B cell (primary cell): ENCODE data around the gene PMF1. TPM values are rescaled to one million over a fixed set of nuclear protein-coding genes. Genes with fewer than 3 reads are reported as not detected.

ENCODE experiments used
- ATAC-seq: fragments of 200-7000 bp; cut with Tn5 transposase; one replicate; pipeline ENCODE4 v1.10.0; 2021; ENCODE audit warnings: low read depth, mild to moderate bottlenecking, moderate number of reproducible peaks, moderate library complexity
- CTCF ChIA-PET: fragments of 350-600 bp; sonication (Branson Sonifier 250); formaldehyde crosslinking; loops from one replicate; lab custom pipeline; 2021; ENCODE audit warnings: antibody characterized with exemption, inconsistent platforms; lab: Charles Lee
- POLR2A ChIA-PET: fragments of 350-600 bp; sonication (Branson Sonifier 250); formaldehyde crosslinking; loops from one replicate; lab custom pipeline; 2021; ENCODE audit warnings: antibody characterized with exemption; lab: Charles Lee
- DNase-seq: peaks from one replicate; pipeline ENCODE4 v3.0.0; 2013
- H2AFZ ChIP-seq: 2 replicates; pipeline ENCODE4 v1.6.1; 2012; ENCODE audit warnings: mild to moderate bottlenecking, low read depth, low read length; ENCODE audit not compliant: insufficient read depth, poor library complexity, severe bottlenecking
- H3K27ac ChIP-seq, 2 donors: 1 replicate in 1 of 2; 2 replicates in 1 of 2; pipeline ENCODE4 v1.5.1; 2012 to 2013; ENCODE audit warnings: low read length in 2 of 2, mild to moderate bottlenecking in 2 of 2, moderate library complexity in 1 of 2
- H3K27me3 ChIP-seq, 4 experiments: fragments of 200-600 bp in 1 of 4; sonication (generic) in 1 of 4; replicated peaks in 1 of 4; 1 replicate in 2 of 4; 2 replicates in 2 of 4; pipeline versions ENCODE4 v1.6.1 to v1.7.0; 2013 to 2016; ENCODE audit warnings: low read length in 3 of 4, mild to moderate bottlenecking in 2 of 4, mixed read lengths in 1 of 4, moderate library complexity in 1 of 4; ENCODE audit not compliant: insufficient read depth in 4 of 4, control insufficient read depth in 3 of 4; ENCODE audit errors: control extremely low read depth in 1 of 4
- H3K36me3 ChIP-seq, 2 experiments: replicated peaks in 1 of 2; 1 replicate in 1 of 2; 2 replicates in 1 of 2; pipeline versions ENCODE4 v1.6.1 to v1.7.1; 2013; ENCODE audit warnings: low read length in 1 of 2; ENCODE audit not compliant: insufficient read depth in 2 of 2, control insufficient read depth in 1 of 2; ENCODE audit errors: control extremely low read depth in 1 of 2, extremely low read depth in 1 of 2
- H3K4me1 ChIP-seq, 2 donors: fragments of 200-600 bp in 1 of 2; sonication (generic) in 1 of 2; 1 replicate in 1 of 2; 2 replicates in 1 of 2; pipeline versions ENCODE4 v1.5.1 to v1.6.1; 2013 to 2017; ENCODE audit warnings: low read length in 2 of 2; ENCODE audit not compliant: control insufficient read depth in 2 of 2, insufficient read depth in 2 of 2
- H3K4me2 ChIP-seq: replicated peaks from 2 replicates; pipeline ENCODE3; 2012; ENCODE audit warnings: mild to moderate bottlenecking, low read depth, low read length; ENCODE audit not compliant: poor library complexity, severe bottlenecking
- H3K4me3 ChIP-seq, 5 experiments: fragments of 200-600 bp in 1 of 5; sonication (generic) in 1 of 5; 1 replicate in 3 of 5; 2 replicates in 2 of 5; pipeline versions ENCODE4 v1.5.1 to v1.7.0; 2011 to 2016; ENCODE audit warnings: low read length in 4 of 5, mild to moderate bottlenecking in 4 of 5, low read depth in 2 of 5, control low read depth in 1 of 5, moderate library complexity in 1 of 5; ENCODE audit not compliant: insufficient read depth in 1 of 5; ENCODE audit errors: control extremely low read depth in 1 of 5, extremely low read depth in 1 of 5
- H3K79me2 ChIP-seq: fragments of 200-600 bp; sonication (generic); one replicate; pipeline ENCODE4 v1.6.0; 2016; ENCODE audit warnings: low read length; ENCODE audit not compliant: control insufficient read depth, insufficient read depth
- H3K9ac ChIP-seq: fragments of 200-600 bp; sonication (generic); 2 replicates; pipeline ENCODE4 v1.6.1; 2017; ENCODE audit warnings: mild to moderate bottlenecking, low read length, moderate library complexity
- H3K9me3 ChIP-seq, 3 donors: one replicate each; pipeline versions ENCODE4 v1.6.1 to v1.7.1; 2013; ENCODE audit warnings: low read length in 2 of 3; ENCODE audit not compliant: control insufficient read depth in 2 of 3, insufficient read depth in 1 of 3; ENCODE audit errors: control extremely low read depth in 1 of 3
- H4K20me1 ChIP-seq: 2 replicates; pipeline ENCODE4 v1.6.0; 2012; ENCODE audit warnings: mild to moderate bottlenecking, low read length; ENCODE audit not compliant: insufficient read depth, control insufficient read depth, poor library complexity, severe bottlenecking
- H3K27ac Mint-ChIP-seq: one replicate; pipeline ENCODE4 v1.8.0; 2021; ENCODE audit warnings: mixed read lengths
- H3K27me3 Mint-ChIP-seq: one replicate; pipeline ENCODE4 v1.8.0; 2021; ENCODE audit warnings: mixed read lengths
- H3K4me1 Mint-ChIP-seq: one replicate; pipeline ENCODE4 v1.8.0; 2021; ENCODE audit warnings: mixed read lengths
- H3K4me3 Mint-ChIP-seq: one replicate; pipeline ENCODE4 v1.8.0; 2021; ENCODE audit warnings: mixed read lengths
- H3K9me3 Mint-ChIP-seq: one replicate; pipeline ENCODE4 v1.8.0; 2022; ENCODE audit warnings: mixed read lengths; ENCODE audit not compliant: insufficient read depth
- CTCF ChIP-seq: fragments of 200-600 bp; IDR thresholded peaks from one replicate; pipeline ENCODE4 v1.8.0; 2022; ENCODE audit warnings: antibody characterized with exemption, mild to moderate bottlenecking
- EZH2 ChIP-seq: IDR thresholded peaks from 2 replicates; pipeline ENCODE4 v1.6.1; 2012; ENCODE audit warnings: borderline replicate concordance, low read depth, mild to moderate bottlenecking, moderate library complexity, low read length; ENCODE audit not compliant: insufficient read depth, poor library complexity, severe bottlenecking
- WGBS: methylation state at CpG from one replicate; pipeline ENCODE4 v1.1.5; 2013; ENCODE audit warnings: missing lambda C conversion rate; ENCODE audit not compliant: insufficient coverage; 5-methylcytosine and 5-hydroxymethylcytosine counted together
- intact Hi-C: fragments of 100-400 bp; cut with micrococcal nuclease; formaldehyde crosslinking; loops from one replicate; pipeline ENCODE4 v1.10.0; 2022
- polyA plus RNA-seq: library from polyadenylated mRNA; depleted of rRNA; stranded (reverse); fragments of >200 nt; gene quantifications from 2 replicates; pipeline ENCODE4 v1.2.3, GENCODE V29; 2012
- small RNA-seq: library from RNA; depleted of rRNA; stranded (forward); fragments of <200 nt; gene quantifications from one replicate; pipeline ENCODE3, GENCODE V24; 2012; ENCODE audit warnings: low replicate concordance, low read depth; ENCODE audit not compliant: insufficient read length
- total RNA-seq, 2 donors: library from RNA; stranded (reverse); fragments of 120-200 nt in 1 of 2; gene quantifications; 1 replicate in 1 of 2; 2 replicates in 1 of 2; pipeline versions ENCODE4 v1.2.3 to v1.2.4, GENCODE V29; 2013 to 2022

PMF1 gene
- total and polyA plus RNA-seq, 2 donors (not counting 1 experiment from before 2014, with no cell fraction given), result 58.3 to 101 TPM

- Mint-ChIP-seq H3K9me3 (no peaks in the 10 kb centered on the region), H3K4me1 (peaks cover 29% of the 10 kb centered on the region), H3K4me3 (no peak overlapping the region), H3K27ac (no peak overlapping the region), H3K27me3 (no peaks in the 10 kb centered on the region)
- CTCF ChIA-PET, result interaction anchor here (0.6 kb wide), 1 partner anchor 694 kb away, joined by 3 read pairs; no protein-coding TSS in a partner anchor
- TF ChIP-seq EZH2 (no peak), CTCF (no peak)
- no peak for ATAC-seq
- Histone ChIP-seq H3K4me1 (peaks cover 19 to 27% of the 10 kb centered on the region in 2 donors), H3K9ac (no peak overlapping the region), H3K27ac (no peak overlapping the region), H4K20me1 (peaks cover 5% of the 10 kb centered on the region), H3K36me3 (peaks cover 0 to 10% of the 10 kb centered on the region in 2 experiments), H3K79me2 (peaks cover 34% of the 10 kb centered on the region), H2AFZ (no peak overlapping the region), H3K4me3 (no peak overlapping the region), H3K9me3 (no peaks in the 10 kb centered on the region), H3K27me3 (no peaks in the 10 kb centered on the region), H3K4me2 (no peak overlapping the region)
- POLR2A ChIA-PET, result interaction anchor here (0.5 kb wide), 1 partner anchor 1005 kb away, joined by 5 read pairs; no protein-coding TSS in a partner anchor
- DNase-seq, result no peak
- 100% methylated on average over 2 of the region's 8 CpGs for WGBS
- intact Hi-C loops, result no loop called here
Measured at GRCh38 chr1:156286061-156286460, 73.3 kb downstream of the PMF1 start.

Small RNAs within 50 kb of the gene (small RNA-seq; reads per million reads assigned to genes)
- not detected for gene RF00568

Other genes starting within 250 kb of the PMF1 start
- gene ARHGEF2, start 234.5 kb upstream of the PMF1 start, total RNA-seq, result 245 and 247 TPM in 2 replicates
- 241 and 269 TPM in 2 replicates for gene ARHGEF2, start 234.5 kb upstream of the PMF1 start, polyA plus RNA-seq
- 160 and 161 TPM in 2 replicates for gene SSR2, start 192.1 kb upstream of the PMF1 start, total RNA-seq
- gene SSR2, start 192.1 kb upstream of the PMF1 start, polyA plus RNA-seq, result 359 and 386 TPM in 2 replicates
- gene UBQLN4, start 159.2 kb upstream of the PMF1 start, total RNA-seq, result 35.1 and 39.0 TPM in 2 replicates
- gene UBQLN4, start 159.2 kb upstream of the PMF1 start, polyA plus RNA-seq, result 20.9 and 24.1 TPM in 2 replicates
- 31.5 and 37.8 TPM in 2 replicates for gene LAMTOR2, start 158.2 kb upstream of the PMF1 start, total RNA-seq
- gene LAMTOR2, start 158.2 kb upstream of the PMF1 start, polyA plus RNA-seq, result 27.9 and 55.9 TPM in 2 replicates
- gene RAB25, start 151.8 kb upstream of the PMF1 start, total RNA-seq, result 0.69 and 1.1 TPM in 2 replicates
- gene RAB25, start 151.8 kb upstream of the PMF1 start, polyA plus RNA-seq, result 0.81 and 2.2 TPM in 2 replicates
- gene MEX3A, start 130.5 kb upstream of the PMF1 start, total RNA-seq, result 0.73 and 1.1 TPM in 2 replicates
- 0.22 and 0.27 TPM in 2 replicates for gene MEX3A, start 130.5 kb upstream of the PMF1 start, polyA plus RNA-seq
- 28.7 and 32.3 TPM in 2 replicates for gene LMNA, start 98.3 kb upstream of the PMF1 start, total RNA-seq
- 19.4 and 53.1 TPM in 2 replicates for gene LMNA, start 98.3 kb upstream of the PMF1 start, polyA plus RNA-seq
- gene SEMA4A, start 59.4 kb upstream of the PMF1 start, total RNA-seq, result 6.4 and 9.2 TPM in 2 replicates
- 15.5 and 23.2 TPM in 2 replicates for gene SEMA4A, start 59.4 kb upstream of the PMF1 start, polyA plus RNA-seq
- gene SLC25A44, start 18.9 kb upstream of the PMF1 start, total RNA-seq, result 26.6 and 27.2 TPM in 2 replicates
- 14.9 and 21.9 TPM in 2 replicates for gene SLC25A44, start 18.9 kb upstream of the PMF1 start, polyA plus RNA-seq
- gene BGLAP, start 29.2 kb downstream of the PMF1 start, total RNA-seq, result 7.4 and 8.3 TPM in 2 replicates
- gene BGLAP, start 29.2 kb downstream of the PMF1 start, polyA plus RNA-seq, result 1.4 and 3.1 TPM in 2 replicates
- 1.4 and 1.8 TPM in 2 replicates for gene PAQR6, start 35.0 kb downstream of the PMF1 start, total RNA-seq
- 1.3 and 1.8 TPM in 2 replicates for gene PAQR6, start 35.0 kb downstream of the PMF1 start, polyA plus RNA-seq
- gene SMG5, start 69.8 kb downstream of the PMF1 start, total RNA-seq, result 74.0 and 77.0 TPM in 2 replicates
- gene SMG5, start 69.8 kb downstream of the PMF1 start, polyA plus RNA-seq, result 45.8 and 53.5 TPM in 2 replicates
- 9.9 and 11.5 TPM in 2 replicates for gene TMEM79, start 71.3 kb downstream of the PMF1 start, total RNA-seq
- 16.9 and 19.1 TPM in 2 replicates for gene TMEM79, start 71.3 kb downstream of the PMF1 start, polyA plus RNA-seq
- gene GLMP, start 82.7 kb downstream of the PMF1 start, total RNA-seq, result 21.2 and 21.3 TPM in 2 replicates
- 4.2 and 10.2 TPM in 2 replicates for gene GLMP, start 82.7 kb downstream of the PMF1 start, polyA plus RNA-seq
- gene VHLL, start 86.3 kb downstream of the PMF1 start, total RNA-seq, result 0.49 TPM in 1 of 2 replicates, not detected in the other
- 0.36 and 0.45 TPM in 2 replicates for gene VHLL, start 86.3 kb downstream of the PMF1 start, polyA plus RNA-seq
- 106 and 109 TPM in 2 replicates for gene CCT3, start 125.3 kb downstream of the PMF1 start, total RNA-seq
- 78.4 and 107 TPM in 2 replicates for gene CCT3, start 125.3 kb downstream of the PMF1 start, polyA plus RNA-seq
- gene TSACC, start 125.5 kb downstream of the PMF1 start, total RNA-seq, result 0.69 TPM in 1 of 2 replicates, not detected in the other
- 1.2 TPM in 1 of 2 replicates, not detected in the other for gene TSACC, start 125.5 kb downstream of the PMF1 start, polyA plus RNA-seq
- not detected in 2 replicates for gene RHBG, start 156.2 kb downstream of the PMF1 start, total RNA-seq
- gene RHBG, start 156.2 kb downstream of the PMF1 start, polyA plus RNA-seq, result not detected in 2 replicates